B cell (primary cell): ENCODE results near the gene RBP7. TPM values are rescaled to one million over a fixed set of nuclear protein-coding genes. Genes with fewer than 3 reads are reported as not detected.

Experiments
- ATAC-seq: fragments of 200-7000 bp; cut with Tn5 transposase; one replicate; pipeline ENCODE4 v1.10.0; 2021; ENCODE audit warnings: low read depth, mild to moderate bottlenecking, moderate number of reproducible peaks, moderate library complexity
- CTCF ChIA-PET: fragments of 350-600 bp; sonication (Branson Sonifier 250); formaldehyde crosslinking; loops from one replicate; lab custom pipeline; 2021; ENCODE audit warnings: antibody characterized with exemption, inconsistent platforms; lab: Charles Lee
- POLR2A ChIA-PET: fragments of 350-600 bp; sonication (Branson Sonifier 250); formaldehyde crosslinking; loops from one replicate; lab custom pipeline; 2021; ENCODE audit warnings: antibody characterized with exemption; lab: Charles Lee
- DNase-seq: peaks from one replicate; pipeline ENCODE4 v3.0.0; 2013
- H2AFZ ChIP-seq: 2 replicates; pipeline ENCODE4 v1.6.1; 2012; ENCODE audit warnings: mild to moderate bottlenecking, low read depth, low read length; ENCODE audit not compliant: insufficient read depth, poor library complexity, severe bottlenecking
- H3K27ac ChIP-seq, 2 donors: 1 replicate in 1 of 2; 2 replicates in 1 of 2; pipeline ENCODE4 v1.5.1; 2012 to 2013; ENCODE audit warnings: low read length in 2 of 2, mild to moderate bottlenecking in 2 of 2, moderate library complexity in 1 of 2
- H3K27me3 ChIP-seq, 4 experiments: fragments of 200-600 bp in 1 of 4; sonication (generic) in 1 of 4; replicated peaks in 1 of 4; 1 replicate in 2 of 4; 2 replicates in 2 of 4; pipeline versions ENCODE4 v1.6.1 to v1.7.0; 2013 to 2016; ENCODE audit warnings: low read length in 3 of 4, mild to moderate bottlenecking in 2 of 4, mixed read lengths in 1 of 4, moderate library complexity in 1 of 4; ENCODE audit not compliant: insufficient read depth in 4 of 4, control insufficient read depth in 3 of 4; ENCODE audit errors: control extremely low read depth in 1 of 4
- H3K36me3 ChIP-seq, 2 experiments: replicated peaks in 1 of 2; 1 replicate in 1 of 2; 2 replicates in 1 of 2; pipeline versions ENCODE4 v1.6.1 to v1.7.1; 2013; ENCODE audit warnings: low read length in 1 of 2; ENCODE audit not compliant: insufficient read depth in 2 of 2, control insufficient read depth in 1 of 2; ENCODE audit errors: control extremely low read depth in 1 of 2, extremely low read depth in 1 of 2
- H3K4me1 ChIP-seq, 2 donors: fragments of 200-600 bp in 1 of 2; sonication (generic) in 1 of 2; 1 replicate in 1 of 2; 2 replicates in 1 of 2; pipeline versions ENCODE4 v1.5.1 to v1.6.1; 2013 to 2017; ENCODE audit warnings: low read length in 2 of 2; ENCODE audit not compliant: control insufficient read depth in 2 of 2, insufficient read depth in 2 of 2
- H3K4me2 ChIP-seq: replicated peaks from 2 replicates; pipeline ENCODE3; 2012; ENCODE audit warnings: mild to moderate bottlenecking, low read depth, low read length; ENCODE audit not compliant: poor library complexity, severe bottlenecking
- H3K4me3 ChIP-seq, 5 experiments: fragments of 200-600 bp in 1 of 5; sonication (generic) in 1 of 5; 1 replicate in 3 of 5; 2 replicates in 2 of 5; pipeline versions ENCODE4 v1.5.1 to v1.7.0; 2011 to 2016; ENCODE audit warnings: low read length in 4 of 5, mild to moderate bottlenecking in 4 of 5, low read depth in 2 of 5, control low read depth in 1 of 5, moderate library complexity in 1 of 5; ENCODE audit not compliant: insufficient read depth in 1 of 5; ENCODE audit errors: control extremely low read depth in 1 of 5, extremely low read depth in 1 of 5
- H3K79me2 ChIP-seq: fragments of 200-600 bp; sonication (generic); one replicate; pipeline ENCODE4 v1.6.0; 2016; ENCODE audit warnings: low read length; ENCODE audit not compliant: control insufficient read depth, insufficient read depth
- H3K9ac ChIP-seq: fragments of 200-600 bp; sonication (generic); 2 replicates; pipeline ENCODE4 v1.6.1; 2017; ENCODE audit warnings: mild to moderate bottlenecking, low read length, moderate library complexity
- H3K9me3 ChIP-seq, 3 donors: one replicate each; pipeline versions ENCODE4 v1.6.1 to v1.7.1; 2013; ENCODE audit warnings: low read length in 2 of 3; ENCODE audit not compliant: control insufficient read depth in 2 of 3, insufficient read depth in 1 of 3; ENCODE audit errors: control extremely low read depth in 1 of 3
- H4K20me1 ChIP-seq: 2 replicates; pipeline ENCODE4 v1.6.0; 2012; ENCODE audit warnings: mild to moderate bottlenecking, low read length; ENCODE audit not compliant: insufficient read depth, control insufficient read depth, poor library complexity, severe bottlenecking
- H3K27ac Mint-ChIP-seq: one replicate; pipeline ENCODE4 v1.8.0; 2021; ENCODE audit warnings: mixed read lengths
- H3K27me3 Mint-ChIP-seq: one replicate; pipeline ENCODE4 v1.8.0; 2021; ENCODE audit warnings: mixed read lengths
- H3K4me1 Mint-ChIP-seq: one replicate; pipeline ENCODE4 v1.8.0; 2021; ENCODE audit warnings: mixed read lengths
- H3K4me3 Mint-ChIP-seq: one replicate; pipeline ENCODE4 v1.8.0; 2021; ENCODE audit warnings: mixed read lengths
- H3K9me3 Mint-ChIP-seq: one replicate; pipeline ENCODE4 v1.8.0; 2022; ENCODE audit warnings: mixed read lengths; ENCODE audit not compliant: insufficient read depth
- CTCF ChIP-seq: fragments of 200-600 bp; IDR thresholded peaks from one replicate; pipeline ENCODE4 v1.8.0; 2022; ENCODE audit warnings: antibody characterized with exemption, mild to moderate bottlenecking
- EZH2 ChIP-seq: IDR thresholded peaks from 2 replicates; pipeline ENCODE4 v1.6.1; 2012; ENCODE audit warnings: borderline replicate concordance, low read depth, mild to moderate bottlenecking, moderate library complexity, low read length; ENCODE audit not compliant: insufficient read depth, poor library complexity, severe bottlenecking
- WGBS: methylation state at CpG from one replicate; pipeline ENCODE4 v1.1.5; 2013; ENCODE audit warnings: missing lambda C conversion rate; ENCODE audit not compliant: insufficient coverage; 5-methylcytosine and 5-hydroxymethylcytosine counted together
- intact Hi-C: fragments of 100-400 bp; cut with micrococcal nuclease; formaldehyde crosslinking; loops from one replicate; pipeline ENCODE4 v1.10.0; 2022
- polyA plus RNA-seq: library from polyadenylated mRNA; depleted of rRNA; stranded (reverse); fragments of >200 nt; gene quantifications from 2 replicates; pipeline ENCODE4 v1.2.3, GENCODE V29; 2012
- total RNA-seq, 2 donors: library from RNA; stranded (reverse); fragments of 120-200 nt in 1 of 2; gene quantifications; 1 replicate in 1 of 2; 2 replicates in 1 of 2; pipeline versions ENCODE4 v1.2.3 to v1.2.4, GENCODE V29; 2013 to 2022

The RBP7 gene
- total and polyA plus RNA-seq, 2 donors (not counting 1 experiment from before 2014, with no cell fraction given) = 0.40 TPM; not detected in 1

GRCh38 chr1:10057796-10058195 is 60.8 kb downstream of the RBP7 start:
- Mint-ChIP-seq H3K27ac (no peak overlapping the region), H3K4me1 (peaks cover 4% of the 10 kb centered on the region), H3K9me3 (no peaks in the 10 kb centered on the region), H3K4me3 (no peak overlapping the region), H3K27me3 (no peaks in the 10 kb centered on the region)
- H3K4me1 ChIP-seq = no peaks in the 10 kb centered on the region
- no peaks in the 10 kb centered on the region for H3K9me3 ChIP-seq
- no peak overlapping the region for H3K27ac ChIP-seq
- H3K36me3 ChIP-seq = peaks cover 0 to 18% of the 10 kb centered on the region in 2 experiments
- ChIA-PET POLR2A (no interaction called here), CTCF (no interaction called here)
- H3K4me3 ChIP-seq = no peak overlapping the region
- no peak for ATAC-seq
- peaks cover 87% of the 10 kb centered on the region for H3K79me2 ChIP-seq
- intact Hi-C loops = no loop called here
- peaks cover 27% of the 10 kb centered on the region for H4K20me1 ChIP-seq
- H3K4me2 ChIP-seq = no peak overlapping the region
- 97% methylated on average over 5 of the region's 5 CpGs for WGBS
- no peak overlapping the region for H3K9ac ChIP-seq
- no peak for DNase-seq
- TF ChIP-seq EZH2 = no peak
- TF ChIP-seq CTCF = no peak
- no peak overlapping the region for H2AFZ ChIP-seq
- H3K27me3 ChIP-seq = no peaks in the 10 kb centered on the region

DNA sequence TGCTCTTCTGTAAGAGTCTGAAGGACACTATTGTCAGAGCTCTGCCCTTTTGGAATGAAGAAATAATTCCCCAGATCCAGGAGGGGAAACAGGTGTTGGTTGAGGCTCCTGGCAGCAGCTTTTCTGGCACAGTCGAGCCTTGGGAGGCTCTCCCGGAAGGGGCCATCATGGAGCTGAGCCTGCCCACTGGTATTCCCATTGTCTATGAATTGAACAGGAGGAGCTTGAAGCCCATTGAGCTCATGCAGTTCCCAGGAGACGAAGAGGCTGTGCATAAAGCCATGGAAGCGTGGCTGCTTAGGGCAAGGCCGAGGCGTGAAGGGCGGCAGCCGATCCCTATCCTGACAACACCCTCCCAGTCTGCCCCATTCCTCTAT is 62.3 kb downstream of the RBP7 start:
- no peaks in the 10 kb centered on the region for H3K9me3 Mint-ChIP-seq
- 94% methylated on average over 8 of the region's 8 CpGs for WGBS
- Histone ChIP-seq H3K9me3 (no peaks in the 10 kb centered on the region), H3K36me3 (peaks cover 0 to 20% of the 10 kb centered on the region in 2 experiments), H2AFZ (no peak overlapping the region), H3K4me1 (no peaks in the 10 kb centered on the region), H3K4me2 (no peak overlapping the region), H4K20me1 (peaks cover 27% of the 10 kb centered on the region), H3K79me2 (peaks cover 90% of the 10 kb centered on the region), H3K4me3 (no peak overlapping the region), H3K27me3 (no peaks in the 10 kb centered on the region), H3K27ac (no peak overlapping the region), H3K9ac (no peak overlapping the region)
- intact Hi-C loops = no loop called here
- H3K27ac Mint-ChIP-seq = no peak overlapping the region
- H3K27me3 Mint-ChIP-seq = no peaks in the 10 kb centered on the region
- DNase-seq = no peak
- CTCF ChIA-PET = no interaction called here
- POLR2A ChIA-PET = no interaction called here
- no peak for ATAC-seq
- peaks cover 13% of the 10 kb centered on the region for H3K4me1 Mint-ChIP-seq
- TF ChIP-seq CTCF (no peak), EZH2 (no peak)
- H3K4me3 Mint-ChIP-seq = no peak overlapping the region
